Fibroblast of villous mesenchyme (primary cell): ENCODE data around the gene FADD. TPM values are rescaled to one million over a fixed set of nuclear protein-coding genes. Genes with fewer than 3 reads are reported as not detected.

Experiments used
- DNase-seq: peaks from one replicate; pipeline ENCODE4 v3.0.0-alpha.2; 2010; ENCODE audit warnings: low read depth
- H3K4me3 ChIP-seq: 2 replicates; pipeline ENCODE4 v1.5.1; 2011; ENCODE audit warnings: low read depth, mild to moderate bottlenecking, low read length
- CTCF ChIP-seq: IDR thresholded peaks from 2 replicates; pipeline ENCODE4 v1.5.1; 2012; ENCODE audit warnings: low read depth, mild to moderate bottlenecking, low read length; ENCODE audit not compliant: insufficient read depth
- total RNA-seq: library from RNA; depleted of rRNA; stranded (reverse); fragments of >200 nt; gene quantifications from 2 replicates; pipeline ENCODE4 v1.2.3, GENCODE V29; 2012

Gene FADD
- total RNA-seq, 1 donor: 49.7 TPM

GRCh38 chr11:70169127-70169526, 34.0 kb upstream of the FADD start:
- no peak overlapping the region for H3K4me3 ChIP-seq
- DNase-seq: no peak
- no peak for TF ChIP-seq CTCF

- no peak overlapping the region for H3K4me3 ChIP-seq
- no peak for TF ChIP-seq CTCF
Measured at GRCh38 chr11:70169632-70170031, 33.5 kb upstream of the FADD start.

GRCh38 chr11:70170596-70171210, 32.4 kb upstream of the FADD start:
- no peak for DNase-seq
- no peak overlapping the region for H3K4me3 ChIP-seq
- no peak for TF ChIP-seq CTCF

More at GRCh38 chr11:70169632-70170031, 33.5 kb upstream of the FADD start:
- DNase-seq: no peak

- no peak overlapping the region for H3K4me3 ChIP-seq
- DNase-seq: peak; percentile 10
- no peak for TF ChIP-seq CTCF
Measured at GRCh38 chr11:70173018-70173417, 30.1 kb upstream of the FADD start.

- TF ChIP-seq CTCF: no peak
- no peak for DNase-seq
- H3K4me3 ChIP-seq: no peak overlapping the region
Measured at GRCh38 chr11:70174547-70175235, 28.4 kb upstream of the FADD start.

- no peak for TF ChIP-seq CTCF
- DNase-seq: no peak
Measured at GRCh38 chr11:70175236-70175698, 27.8 kb upstream of the FADD start.

More at GRCh38 chr11:70175236-70175698, 27.8 kb upstream of the FADD start:
- no peak overlapping the region for H3K4me3 ChIP-seq
